ENCODE results near the gene SCART1. TPM values are rescaled to one million over a fixed set of nuclear protein-coding genes. Genes with fewer than 3 reads are reported as not detected.

The SCART1 gene
- total and polyA plus RNA-seq, 2 of the 4 experiments (the other 2 are of a cell fraction) = 0.54 to 2.1 TPM

GRCh38 chr10:133452453-133452852 is 1.3 kb upstream of the SCART1 start:
- Histone ChIP-seq H2BK120ac (ENCODE audit: low read depth, low read length) (no peak overlapping the region), H3K36me3 (ENCODE audit: control insufficient read depth, insufficient read depth, low read length) (no peaks in the 10 kb centered on the region), H2AK9ac (replicated peaks; ENCODE audit: low read depth, low read length, poor library complexity) (no peak overlapping the region), H2AFZ (replicated peaks; ENCODE audit: low read length, poor library complexity) (no peak overlapping the region), H3K18ac (ENCODE audit: low read depth, low read length) (no peak overlapping the region), H3K9me3 (ENCODE audit: control insufficient read depth, insufficient read depth, low read length) (peaks cover 1% of the 10 kb centered on the region; the same call in 1 of the 2 replicates), H4K8ac (ENCODE audit: low read depth in 2 of 2, low read length in 2 of 2) (no peak overlapping the region), H4K91ac (ENCODE audit: insufficient read depth, low read depth, low read length) (no peak overlapping the region), H3K4me1 (ENCODE audit: control insufficient read depth, insufficient read depth, low read length) (no peaks in the 10 kb centered on the region), H3K23ac (ENCODE audit: low read depth, low read length) (no peak overlapping the region), H3K4me2 (ENCODE audit: low read depth, low read length) (no peak overlapping the region), H3K9me1 (ENCODE audit: insufficient read depth, low read length) (no peaks in the 10 kb centered on the region), H3K27ac (ENCODE audit: insufficient read depth, low read length) (no peak overlapping the region), H3K27me3 (ENCODE audit: control insufficient read depth, insufficient read depth, low read length) (no peaks in the 10 kb centered on the region), H4K20me1 (ENCODE audit: insufficient read depth, low read length) (no peaks in the 10 kb centered on the region), H2BK20ac (ENCODE audit: low read depth, low read length) (no peak overlapping the region), H2AK5ac (ENCODE audit: low read depth, low read length) (no peak overlapping the region), H3K4me3 (ENCODE audit: insufficient read depth, low read depth, low read length) (no peak overlapping the region), H3K14ac (replicated peaks; ENCODE audit: low read depth, low read length) (no peak overlapping the region), H3K9ac (ENCODE audit: low read depth, low read length) (no peak overlapping the region), H2BK15ac (ENCODE audit: low read depth, low read length) (no peak overlapping the region), H4K5ac (ENCODE audit: low read depth, low read length) (no peak overlapping the region), H3K56ac (ENCODE audit: extremely low read depth, insufficient read depth, low read length) (no peak overlapping the region), H2BK5ac (ENCODE audit: low read depth, low read length, poor library complexity, severe bottlenecking) (no peak overlapping the region), H3K4ac (ENCODE audit: low read depth, low read length) (no peak overlapping the region), H3K79me1 (ENCODE audit: low read depth in 1 of 2, low read length in 2 of 2) (no peaks in the 10 kb centered on the region)
- dilution Hi-C loops (cut with HindIII; ENCODE audit: low sequenced_read_pairs, unreplicated experiment) (no loop called here), in situ Hi-C loops (cut with MboI; ENCODE audit: low sequenced_read_pairs) (no loop called here), intact Hi-C loops (cut with micrococcal nuclease) (no loop called here)
- ChIA-PET POLR2A (ENCODE audit: unreplicated experiment) (no interaction called here), CTCF (no interaction called here)
- 20% methylated on average over 1 of the region's 4 CpGs; no CpG with 5 or more reads in 1 of the 2 experiments for WGBS, 2 experiments (ENCODE audit: extremely low coverage in 2 of 2, insufficient read length in 1 of 2)
- TF ChIP-seq NFE2L2 (IDR thresholded peaks at IDR 0.05; ENCODE audit: low read depth, low read length) (no peak), RFX5 (IDR thresholded peaks at IDR 0.05; ENCODE audit: low read depth, low read length) (no peak), POLR2A (IDR thresholded peaks at IDR 0.05; ENCODE audit: low read depth, low read length) (no peak), MAFK (IDR thresholded peaks at IDR 0.05; ENCODE audit: low read depth, low read length) (no peak), CHD1 (IDR thresholded peaks at IDR 0.05; ENCODE audit: low read depth, low read length) (no peak), BHLHE40 (IDR thresholded peaks at IDR 0.05; ENCODE audit: low read depth, low read length) (no peak), FOS (IDR thresholded peaks at IDR 0.05; ENCODE audit: low read depth, low read length) (no peak), RAD21 (IDR thresholded peaks at IDR 0.05; ENCODE audit: low read length) (no peak), MAZ (IDR thresholded peaks at IDR 0.05; ENCODE audit: borderline replicate concordance, low read depth, low read length) (no peak), CTCF (conservative IDR thresholded peaks at IDR 0.05; ENCODE audit: low read depth, low read length) (no peak), CEBPB (IDR thresholded peaks at IDR 0.05; ENCODE audit: low read depth, low read length) (no peak), USF2 (IDR thresholded peaks at IDR 0.05; ENCODE audit: low read depth, low read length) (no peak)
- TF ChIP-seq, protein P1, sequence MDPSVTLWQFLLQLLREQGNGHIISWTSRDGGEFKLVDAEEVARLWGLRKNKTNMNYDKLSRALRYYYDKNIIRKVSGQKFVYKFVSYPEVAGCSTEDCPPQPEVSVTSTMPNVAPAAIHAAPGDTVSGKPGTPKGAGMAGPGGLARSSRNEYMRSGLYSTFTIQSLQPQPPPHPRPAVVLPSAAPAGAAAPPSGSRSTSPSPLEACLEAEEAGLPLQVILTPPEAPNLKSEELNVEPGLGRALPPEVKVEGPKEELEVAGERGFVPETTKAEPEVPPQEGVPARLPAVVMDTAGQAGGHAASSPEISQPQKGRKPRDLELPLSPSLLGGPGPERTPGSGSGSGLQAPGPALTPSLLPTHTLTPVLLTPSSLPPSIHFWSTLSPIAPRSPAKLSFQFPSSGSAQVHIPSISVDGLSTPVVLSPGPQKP (IDR thresholded peaks at IDR 0.05; ENCODE audit: borderline replicate concordance, low read depth, low read length) = no peak
- DNase-seq = no peak
- no TSS peak for BruUV-seq (replicated peaks)
- ATAC-seq (ENCODE audit: low read depth) = no peak
